ENCODE results near the gene SERAC1. TPM values are rescaled to one million over a fixed set of nuclear protein-coding genes. Genes with fewer than 3 reads are reported as not detected.

SERAC1 gene
- total and polyA plus RNA-seq, 10 of the 15 experiments (the other 5 are each of a cell fraction or from before 2014, with no cell fraction given) = 0.76 to 2.9 (median 2.2) TPM

- no peaks in the 10 kb centered on the region for H4K20me1 ChIP-seq (ENCODE audit: control insufficient read depth, insufficient read depth)
- no peaks in the 10 kb centered on the region for H3K27me3 ChIP-seq (replicated peaks in 1 of 2; ENCODE audit: control insufficient read depth in 2 of 2, insufficient read depth in 2 of 2, low read length in 1 of 2)
- H2AFZ ChIP-seq (ENCODE audit: control insufficient read depth, low read depth, low read length) = no peak overlapping the region
- H3K4me3 ChIP-seq = no peak overlapping the region
- peaks cover 3% of the 10 kb centered on the region; the same call in 1 of the 2 replicates for H3K4me1 ChIP-seq (ENCODE audit: control insufficient read depth, insufficient read depth, low read length)
- no peak overlapping the region for H3K4me2 ChIP-seq (ENCODE audit: control insufficient read depth, insufficient read depth)
- SMC1A ChIA-PET (ENCODE audit: uncharacterized antibody, unreplicated experiment) = interaction anchor here (1.1 kb wide), 1 partner anchor 177 kb away, joined by 4 read pairs; no protein-coding TSS in a partner anchor
- in situ Hi-C loops (cut with MboI) (no loop called here), intact Hi-C loops (cut with micrococcal nuclease; ENCODE audit: unreplicated experiment) (no loop called here)
- no peak for TF ChIP-seq CBX3 (IDR thresholded peaks at IDR 0.05; ENCODE audit: borderline replicate concordance, low read depth)
- 0 out of 2 replicates have a peak, but pooled peaks have one; percentile 20 for TF ChIP-seq DPF2 (IDR thresholded peaks at IDR 0.05)
- no peak overlapping the region for H3K27ac ChIP-seq (ENCODE audit: control insufficient read depth, insufficient read depth)
- H3K79me2 ChIP-seq (ENCODE audit: control insufficient read depth, insufficient read depth, low read length) = no peaks in the 10 kb centered on the region
- POLR2A ChIA-PET = interaction anchor here (1.4 kb wide), 1 partner anchor 12 kb away, joined by 4 read pairs; no protein-coding TSS in a partner anchor
- H3K9me3 ChIP-seq (replicated peaks; ENCODE audit: control insufficient read depth, insufficient read depth, low read length) = no peaks in the 10 kb centered on the region
- RAD21 ChIA-PET (ENCODE audit: unreplicated experiment) = no interaction called here
- no peaks in the 10 kb centered on the region; a peak in 1 of 4 replicates for H3K36me3 ChIP-seq (ENCODE audit: control insufficient read depth in 2 of 2, insufficient read depth in 2 of 2, low read length in 1 of 2)
- no peak overlapping the region for H3K9ac ChIP-seq (ENCODE audit: control insufficient read depth, insufficient read depth, low read length)
- FAIRE-seq = no peak
- CTCF ChIA-PET = interaction anchor here (1.9 kb wide), 1 partner anchor 15 kb away, joined by 7 read pairs; no protein-coding TSS in a partner anchor
- peak; percentile 68 for ATAC-seq
- no peak for DNase-seq (ENCODE audit: low read depth, low spot score)
- no TSS peak for BruUV-seq (replicated peaks)
- 46% methylated on average over 2 of the region's 2 CpGs for WGBS (ENCODE audit: insufficient coverage, insufficient replicate concordance, low lambda C conversion rate, missing lambda C conversion rate)
Measured at GRCh38 chr6:158086054-158086503, 82.0 kb downstream of the SERAC1 start.

GRCh38 chr6:158085261-158086053 is 82.6 kb downstream of the SERAC1 start:
- no peak overlapping the region for H3K27ac ChIP-seq (ENCODE audit: control insufficient read depth, insufficient read depth)
- 79% methylated on average over 21 of the region's 21 CpGs for WGBS (ENCODE audit: insufficient coverage, insufficient replicate concordance, low lambda C conversion rate, missing lambda C conversion rate)
- no peak for ATAC-seq
- SMC1A ChIA-PET (ENCODE audit: uncharacterized antibody, unreplicated experiment) = interaction anchor here (0.7 to 1.1 kb wide), 2 partner anchors 60 to 176 kb away, joined by 3 to 4 read pairs; no protein-coding TSS in a partner anchor
- TF ChIP-seq PKNOX1 (IDR thresholded peaks at IDR 0.05) = peak; percentile 19; the same call in 1 of the 2 replicates
- TF ChIP-seq E2F8 (IDR thresholded peaks at IDR 0.05; ENCODE audit: low read depth, partially characterized antibody) = no peak
- H3K36me3 ChIP-seq (ENCODE audit: control insufficient read depth in 2 of 2, insufficient read depth in 2 of 2, low read length in 1 of 2) = no peaks in the 10 kb centered on the region; a peak in 1 of 4 replicates
- no peaks in the 10 kb centered on the region for H3K9me3 ChIP-seq (replicated peaks; ENCODE audit: control insufficient read depth, insufficient read depth, low read length)
- no peak for FAIRE-seq
- BruUV-seq (replicated peaks) = no TSS peak
- H3K4me2 ChIP-seq (ENCODE audit: control insufficient read depth, insufficient read depth) = no peak overlapping the region
- CTCF ChIA-PET = interaction anchor here (0.9 to 1.9 kb wide), 2 partner anchors 9 to 14 kb away, joined by 3 to 7 read pairs; no protein-coding TSS in a partner anchor
- POLR2A ChIA-PET = interaction anchor here (1.4 kb wide), 1 partner anchor 11 kb away, joined by 4 read pairs; no protein-coding TSS in a partner anchor
- no peak overlapping the region for H3K4me3 ChIP-seq
- no peaks in the 10 kb centered on the region for H3K79me2 ChIP-seq (ENCODE audit: control insufficient read depth, insufficient read depth, low read length)
- in situ Hi-C loops (cut with MboI) = no loop called here
- no peak overlapping the region for H2AFZ ChIP-seq (ENCODE audit: control insufficient read depth, low read depth, low read length)
- H3K4me1 ChIP-seq (ENCODE audit: control insufficient read depth, insufficient read depth, low read length) = peaks cover 3% of the 10 kb centered on the region; the same call in 1 of the 2 replicates
- intact Hi-C loops (cut with micrococcal nuclease; ENCODE audit: unreplicated experiment) = no loop called here
- no peak for DNase-seq (ENCODE audit: low read depth, low spot score)
- H3K27me3 ChIP-seq (replicated peaks in 1 of 2; ENCODE audit: control insufficient read depth in 2 of 2, insufficient read depth in 2 of 2, low read length in 1 of 2) = no peaks in the 10 kb centered on the region
- RAD21 ChIA-PET (ENCODE audit: unreplicated experiment) = no interaction called here
- H4K20me1 ChIP-seq (ENCODE audit: control insufficient read depth, insufficient read depth) = no peaks in the 10 kb centered on the region
- no peak overlapping the region for H3K9ac ChIP-seq (ENCODE audit: control insufficient read depth, insufficient read depth, low read length)

Measured in GM12878 (cell line).